ENCODE measurements around the gene GRK4.
A peak's percentile ranks its signal among the peaks of the same experiment; 100 is the strongest.

Gene GRK4

DNA sequence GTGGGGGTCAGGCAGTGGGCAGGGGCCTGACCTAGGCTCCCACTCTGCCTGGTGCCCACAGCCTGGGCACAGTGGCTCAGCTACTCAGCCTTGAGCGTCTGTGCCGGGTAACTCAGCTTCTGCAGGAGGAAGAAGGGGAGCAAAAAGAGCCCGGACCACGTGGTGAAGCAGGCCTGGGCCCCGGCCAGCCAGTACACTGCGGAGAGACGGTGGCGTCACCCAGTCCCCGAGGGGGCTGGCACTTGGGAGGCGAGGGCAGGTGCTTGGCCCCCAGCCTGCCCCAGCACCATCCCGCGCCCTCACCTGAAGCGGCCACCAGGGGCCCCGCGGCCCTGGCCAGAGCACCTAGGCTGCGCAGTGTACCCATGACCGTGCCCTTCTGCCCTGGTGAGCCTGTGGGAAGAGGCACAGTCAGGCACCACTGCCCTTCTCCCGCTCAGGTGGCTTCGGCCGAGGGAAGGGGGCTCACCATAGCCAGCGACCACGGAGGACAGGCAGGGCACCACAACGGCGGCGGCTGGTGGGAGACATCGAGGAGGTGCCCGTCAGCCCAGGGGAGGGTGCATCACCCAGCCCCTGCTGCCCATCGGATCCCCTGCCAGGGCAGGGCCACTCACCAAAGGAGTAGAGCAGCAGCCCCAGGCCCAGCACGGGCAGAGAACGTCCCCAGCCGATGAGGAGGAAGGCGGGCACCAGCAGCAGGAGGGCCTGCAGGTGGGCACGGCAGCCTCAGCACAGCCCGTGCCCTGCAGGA lies 32.4 kb upstream of the GRK4 start:
- H3K36me3 ChIP-seq (ENCODE audit: control insufficient read depth, insufficient read depth, low read length) = peaks cover 23% of the 10 kb centered on the region
- H3K27me3 ChIP-seq (ENCODE audit: control insufficient read depth, insufficient read depth, low read length, poor library complexity, severe bottlenecking) = no peaks in the 10 kb centered on the region
- WGBS, 2 experiments = 95% methylated on average over 34 of the region's 34 CpGs
- H3K27ac ChIP-seq (ENCODE audit: insufficient read depth, low read depth, low read length, poor library complexity, severe bottlenecking) = no peak overlapping the region
- H3K4me3 ChIP-seq (ENCODE audit: insufficient read depth, low read depth, low read length) = no peak overlapping the region
- peaks cover 16% of the 10 kb centered on the region for H3K4me1 ChIP-seq (ENCODE audit: control insufficient read depth, insufficient read depth, low read length)
- H3K9me3 ChIP-seq (ENCODE audit: control insufficient read depth, low read length) = no peaks in the 10 kb centered on the region

DNA sequence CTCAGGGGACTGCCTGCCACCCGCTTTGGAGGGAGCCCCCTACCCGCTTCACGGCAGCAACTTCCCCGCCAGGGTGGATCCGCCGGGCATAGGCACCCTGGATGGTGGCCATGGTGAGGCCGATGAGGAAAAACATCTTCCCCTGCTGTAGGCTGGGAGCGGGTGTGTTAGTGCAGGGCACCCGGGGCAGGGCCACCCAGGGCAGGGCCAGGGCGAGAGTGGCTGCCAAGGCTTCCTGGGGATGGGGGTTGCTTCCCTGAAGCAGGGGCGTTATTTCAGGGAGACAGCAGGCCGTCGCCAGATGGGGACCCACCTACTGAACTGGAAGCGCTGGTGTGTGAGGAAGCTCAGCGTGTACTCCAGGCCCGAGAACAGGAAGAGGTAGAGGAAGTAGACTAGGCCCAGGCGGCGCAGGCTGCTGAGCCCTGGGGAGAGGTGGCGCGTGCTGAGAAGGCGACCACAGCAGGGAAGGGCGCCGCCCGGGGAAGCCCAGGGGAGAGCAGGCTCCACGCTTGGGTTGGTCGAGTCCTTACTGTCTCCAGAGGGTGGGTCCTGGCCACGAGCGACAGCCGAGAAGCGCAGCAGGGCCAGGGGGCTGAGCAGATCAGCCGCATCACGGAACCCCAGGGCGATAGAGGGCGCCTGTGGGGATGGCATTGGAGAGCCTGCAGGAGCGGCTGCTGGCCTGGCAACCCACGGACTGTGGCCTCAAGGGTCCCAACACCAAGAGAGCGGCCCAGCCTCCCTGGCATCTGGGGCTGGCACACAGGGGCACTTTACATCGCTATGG lies 31.7 kb upstream of the GRK4 start:
- Histone ChIP-seq H3K36me3 (ENCODE audit: control insufficient read depth, insufficient read depth, low read length) (peaks cover 16% of the 10 kb centered on the region), H3K4me1 (ENCODE audit: control insufficient read depth, insufficient read depth, low read length) (peaks cover 19% of the 10 kb centered on the region), H3K27me3 (ENCODE audit: control insufficient read depth, insufficient read depth, low read length, poor library complexity, severe bottlenecking) (no peaks in the 10 kb centered on the region), H3K9me3 (ENCODE audit: control insufficient read depth, low read length) (no peaks in the 10 kb centered on the region), H3K27ac (ENCODE audit: insufficient read depth, low read depth, low read length, poor library complexity, severe bottlenecking) (no peak overlapping the region), H3K4me3 (ENCODE audit: insufficient read depth, low read depth, low read length) (no peak overlapping the region)
- WGBS, 2 experiments = 92 to 93% methylated on average over 38 of the region's 38 CpGs

GRCh38 chr4:2932321-2932950 lies 30.9 kb upstream of the GRK4 start:
- Histone ChIP-seq H3K9me3 (ENCODE audit: control insufficient read depth, low read length) (no peaks in the 10 kb centered on the region), H3K4me3 (ENCODE audit: insufficient read depth, low read depth, low read length) (no peak overlapping the region), H3K27ac (ENCODE audit: insufficient read depth, low read depth, low read length, poor library complexity, severe bottlenecking) (no peak overlapping the region), H3K27me3 (ENCODE audit: control insufficient read depth, insufficient read depth, low read length, poor library complexity, severe bottlenecking) (no peaks in the 10 kb centered on the region), H3K4me1 (ENCODE audit: control insufficient read depth, insufficient read depth, low read length) (peaks cover 19% of the 10 kb centered on the region), H3K36me3 (ENCODE audit: control insufficient read depth, insufficient read depth, low read length) (peaks cover 22% of the 10 kb centered on the region)
- WGBS, 2 experiments = 92 to 94% methylated on average over 18 of the region's 18 CpGs

DNA sequence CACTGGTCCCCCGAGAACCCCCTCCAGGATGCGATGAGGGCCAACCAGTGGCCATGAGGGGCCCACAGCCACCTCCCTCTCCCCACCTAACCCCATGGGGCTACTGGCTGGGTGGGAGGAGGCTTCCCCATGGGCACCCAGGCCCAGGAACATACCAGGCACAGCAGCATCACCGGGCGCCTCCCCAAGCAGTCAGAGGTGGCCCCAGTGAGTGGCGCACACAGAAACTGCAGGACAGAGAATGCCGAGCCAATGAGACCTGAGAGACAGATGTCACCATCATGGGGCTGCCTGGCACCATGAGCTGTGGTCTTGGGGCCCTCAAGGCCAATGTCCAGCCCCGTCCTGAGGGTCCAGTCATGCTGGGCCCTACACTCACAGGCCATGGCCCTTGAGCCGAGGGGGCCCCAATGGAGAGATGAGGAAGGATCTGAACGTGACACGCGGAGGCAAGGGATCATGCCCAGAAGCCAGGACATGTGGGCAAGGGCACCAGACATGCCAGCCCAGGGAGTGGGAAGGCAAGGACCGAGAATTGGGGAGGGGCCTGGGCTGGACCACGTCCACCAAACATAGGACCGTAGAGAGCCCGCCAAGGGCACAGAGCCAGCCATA lies 30.3 kb upstream of the GRK4 start:
- H3K27ac ChIP-seq (ENCODE audit: insufficient read depth, low read depth, low read length, poor library complexity, severe bottlenecking) = no peak overlapping the region

DNA sequence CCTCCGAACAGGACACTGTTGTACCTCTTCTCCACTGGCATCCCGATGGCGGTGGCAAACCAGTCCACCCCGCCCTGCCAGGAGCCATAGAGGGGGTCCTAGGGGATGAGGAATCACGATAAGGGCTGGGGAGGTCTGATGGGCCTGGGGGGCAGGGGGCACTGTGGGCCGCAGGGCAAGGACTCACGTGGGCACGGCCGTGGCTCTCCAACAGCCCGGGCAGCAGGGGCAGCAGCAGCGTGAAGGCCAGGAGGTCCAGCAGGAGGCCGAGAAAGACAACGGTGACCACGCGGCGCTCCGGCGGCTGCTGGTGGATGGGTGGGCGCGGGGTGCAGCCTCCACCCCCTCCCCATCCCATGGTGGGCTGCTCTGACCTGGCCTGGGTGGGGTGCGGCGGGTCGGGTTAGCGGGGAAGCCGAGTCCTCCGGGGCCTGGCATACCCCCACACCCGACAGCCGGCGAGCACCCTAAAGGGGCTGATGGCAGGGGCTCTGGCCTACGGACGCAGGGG lies 29.8 kb upstream of the GRK4 start:
- H3K4me3 ChIP-seq (ENCODE audit: insufficient read depth, low read depth, low read length) = peak overlapping the region; percentile 53
- no peaks in the 10 kb centered on the region for H3K27me3 ChIP-seq (ENCODE audit: control insufficient read depth, insufficient read depth, low read length, poor library complexity, severe bottlenecking)
- H3K36me3 ChIP-seq (ENCODE audit: control insufficient read depth, insufficient read depth, low read length) = peaks cover 15% of the 10 kb centered on the region
- 47 to 51% methylated on average over 31 of the region's 31 CpGs for WGBS, 2 experiments
- no peak overlapping the region for H3K27ac ChIP-seq (ENCODE audit: insufficient read depth, low read depth, low read length, poor library complexity, severe bottlenecking)
- peaks cover 19% of the 10 kb centered on the region for H3K4me1 ChIP-seq (ENCODE audit: control insufficient read depth, insufficient read depth, low read length)
- no peaks in the 10 kb centered on the region for H3K9me3 ChIP-seq (ENCODE audit: control insufficient read depth, low read length)

More for the DNA sequence above, 30.3 kb upstream of the GRK4 start:
- Histone ChIP-seq H3K4me1 (ENCODE audit: control insufficient read depth, insufficient read depth, low read length) (peaks cover 19% of the 10 kb centered on the region), H3K27me3 (ENCODE audit: control insufficient read depth, insufficient read depth, low read length, poor library complexity, severe bottlenecking) (no peaks in the 10 kb centered on the region), H3K36me3 (ENCODE audit: control insufficient read depth, insufficient read depth, low read length) (peaks cover 19% of the 10 kb centered on the region), H3K9me3 (ENCODE audit: control insufficient read depth, low read length) (no peaks in the 10 kb centered on the region), H3K4me3 (ENCODE audit: insufficient read depth, low read depth, low read length) (peak overlapping the region; percentile 53)
- WGBS, 2 experiments = 94% methylated on average over 15 of the region's 15 CpGs

DNA sequence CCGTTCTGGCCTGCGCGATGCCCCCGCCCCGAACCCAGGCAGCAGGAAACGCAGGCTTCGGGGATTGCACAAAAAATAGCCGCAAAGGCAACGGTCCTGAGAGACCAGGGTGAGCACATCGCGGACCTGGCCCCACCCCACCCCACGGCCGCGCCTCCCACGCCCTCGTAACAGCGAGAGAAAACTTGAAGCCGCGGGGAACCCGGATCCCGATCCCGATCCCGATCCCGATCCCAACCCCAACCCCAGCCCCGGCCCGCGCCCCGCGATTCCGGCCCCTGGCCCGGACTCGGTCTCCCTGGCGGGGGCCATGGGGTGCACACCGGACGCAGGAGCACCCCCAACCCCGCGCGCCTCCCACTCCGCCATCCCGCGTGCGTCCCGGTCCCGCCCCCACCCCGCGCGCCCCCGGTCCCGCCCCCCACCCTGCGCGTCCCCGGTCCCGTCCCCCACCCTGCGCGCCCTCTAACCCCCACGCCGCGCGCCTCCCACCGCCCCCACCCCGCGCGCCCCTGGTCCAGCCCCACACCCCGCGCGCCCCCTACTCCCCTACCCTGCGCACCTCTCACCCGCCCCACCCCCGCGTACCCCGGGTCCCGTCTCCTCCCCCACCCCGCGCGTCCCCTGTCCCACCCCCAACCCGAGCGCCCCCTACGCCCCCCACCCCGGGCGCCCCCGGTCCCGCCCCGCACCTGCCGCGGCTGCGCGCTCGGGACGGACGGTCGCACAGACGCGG lies 29.1 kb upstream of the GRK4 start:
- no peaks in the 10 kb centered on the region for H3K9me3 ChIP-seq (ENCODE audit: control insufficient read depth, low read length)
- H3K36me3 ChIP-seq (ENCODE audit: control insufficient read depth, insufficient read depth, low read length) = peaks cover 19% of the 10 kb centered on the region
- peak overlapping the region; percentile 97 for H3K4me3 ChIP-seq (ENCODE audit: insufficient read depth, low read depth, low read length)
- peaks cover 19% of the 10 kb centered on the region for H3K4me1 ChIP-seq (ENCODE audit: control insufficient read depth, insufficient read depth, low read length)
- WGBS, 2 experiments = 1% methylated on average over 59 to 68 of the region's 93 CpGs
- H3K27me3 ChIP-seq (ENCODE audit: control insufficient read depth, insufficient read depth, low read length, poor library complexity, severe bottlenecking) = no peaks in the 10 kb centered on the region
- no peak overlapping the region for H3K27ac ChIP-seq (ENCODE audit: insufficient read depth, low read depth, low read length, poor library complexity, severe bottlenecking)

DNA sequence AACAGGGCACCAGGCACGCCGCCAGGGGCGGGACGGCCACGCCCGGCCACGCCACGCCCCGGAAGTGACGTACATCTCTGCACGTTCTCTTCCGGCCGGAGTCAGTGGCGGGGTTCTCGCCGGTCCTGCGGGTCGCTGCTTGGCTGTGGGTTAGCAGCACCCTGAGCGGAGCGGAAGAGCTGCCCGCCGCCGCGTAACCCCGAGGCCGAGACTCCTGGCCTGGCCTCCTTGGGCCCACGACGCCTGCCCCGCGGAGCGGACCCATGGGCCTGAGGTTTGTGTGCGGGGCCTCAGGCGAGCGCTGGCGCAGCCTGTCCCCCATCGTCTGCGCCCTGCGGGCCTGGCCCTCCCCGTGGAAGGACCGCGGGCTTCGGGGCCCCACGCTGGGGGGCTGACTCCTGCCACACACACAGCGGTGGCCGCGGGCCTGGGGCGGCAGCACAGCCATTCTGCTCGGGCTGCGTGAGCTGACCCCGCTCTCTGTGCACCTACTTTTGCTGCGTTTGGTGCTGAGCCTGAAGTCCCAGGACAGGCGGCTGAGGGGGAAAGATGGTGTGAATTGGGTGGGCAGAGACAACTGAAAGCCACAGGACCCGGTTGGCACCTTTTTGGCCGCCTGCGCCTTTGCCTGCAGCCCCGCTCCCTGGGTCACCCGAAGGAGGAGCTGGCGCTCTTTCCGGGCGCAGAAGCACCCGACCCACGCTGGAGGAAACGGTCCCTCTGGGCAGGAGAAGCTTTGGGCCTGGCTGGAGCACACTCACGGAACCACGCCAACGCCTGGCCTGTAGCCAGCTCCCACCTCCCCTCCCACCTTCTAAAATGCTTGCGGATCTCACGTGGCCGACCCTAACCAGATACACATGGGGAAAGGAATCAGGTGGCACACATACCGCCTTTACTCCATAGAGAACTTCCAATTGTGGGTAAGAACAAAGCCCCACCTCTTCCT lies 28.3 kb upstream of the GRK4 start:
- Histone ChIP-seq H3K27ac (ENCODE audit: insufficient read depth, low read depth, low read length, poor library complexity, severe bottlenecking) (no peak overlapping the region), H3K4me3 (ENCODE audit: insufficient read depth, low read depth, low read length) (peak overlapping the region; percentile 97), H3K9me3 (ENCODE audit: control insufficient read depth, low read length) (no peaks in the 10 kb centered on the region), H3K4me1 (ENCODE audit: control insufficient read depth, insufficient read depth, low read length) (peaks cover 19% of the 10 kb centered on the region), H3K36me3 (ENCODE audit: control insufficient read depth, insufficient read depth, low read length) (peaks cover 27% of the 10 kb centered on the region), H3K27me3 (ENCODE audit: control insufficient read depth, insufficient read depth, low read length, poor library complexity, severe bottlenecking) (no peaks in the 10 kb centered on the region)
- WGBS, 2 experiments = 1 to 2% methylated on average over 70 of the region's 70 CpGs

DNA sequence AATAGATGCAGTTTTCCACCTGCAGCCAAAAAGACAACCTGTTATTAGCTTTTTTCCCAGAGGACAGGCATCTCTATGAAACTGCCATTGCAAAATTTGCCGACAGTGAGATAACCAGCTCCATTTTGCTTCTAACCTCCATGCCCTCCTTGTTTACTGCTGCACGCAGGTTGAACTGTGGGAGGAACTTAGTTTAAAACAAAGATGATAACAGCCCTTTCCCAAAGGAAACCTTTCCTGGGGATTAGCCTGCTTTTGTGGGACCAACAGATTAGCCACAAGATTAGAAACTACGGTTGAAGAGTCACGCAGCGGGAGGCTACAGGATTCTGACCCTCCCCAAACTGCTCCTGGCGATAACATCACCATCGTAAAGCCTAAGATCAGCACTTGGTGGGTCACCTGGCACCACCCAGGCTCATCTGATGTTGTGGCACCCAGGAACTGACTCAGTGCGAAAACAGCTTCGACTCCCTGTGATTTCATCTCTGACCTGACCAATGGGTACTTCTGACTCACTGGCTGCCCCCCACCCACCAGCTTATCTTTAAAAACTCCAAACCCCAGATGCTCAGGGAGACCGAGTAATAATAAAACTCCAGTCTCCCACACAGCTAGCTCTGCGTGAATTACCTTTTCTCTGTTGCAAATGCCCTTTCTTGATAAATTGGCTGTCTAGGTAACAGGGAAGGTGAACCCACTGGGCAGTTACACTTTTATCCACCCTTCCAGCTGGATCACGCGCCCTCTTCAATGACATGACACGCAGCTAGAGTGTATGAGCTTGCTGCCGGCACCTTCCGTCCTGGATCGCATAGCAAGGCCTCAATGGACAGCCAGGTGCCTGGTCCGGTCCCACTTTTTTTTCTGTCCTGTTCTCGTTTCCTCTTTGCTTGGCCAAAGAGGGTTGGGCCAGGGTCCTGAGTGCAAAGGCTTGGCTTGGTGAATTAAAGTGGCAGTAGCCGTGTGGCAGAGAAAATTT lies 27.3 kb upstream of the GRK4 start:
- Histone ChIP-seq H3K36me3 (ENCODE audit: control insufficient read depth, insufficient read depth, low read length) (peaks cover 33% of the 10 kb centered on the region), H3K9me3 (ENCODE audit: control insufficient read depth, low read length) (no peaks in the 10 kb centered on the region), H3K4me3 (ENCODE audit: insufficient read depth, low read depth, low read length) (peak overlapping the region; percentile 97), H3K27me3 (ENCODE audit: control insufficient read depth, insufficient read depth, low read length, poor library complexity, severe bottlenecking) (no peaks in the 10 kb centered on the region), H3K27ac (ENCODE audit: insufficient read depth, low read depth, low read length, poor library complexity, severe bottlenecking) (no peak overlapping the region), H3K4me1 (ENCODE audit: control insufficient read depth, insufficient read depth, low read length) (peaks cover 19% of the 10 kb centered on the region)
- WGBS, 2 experiments = 88% methylated on average over 20 of the region's 20 CpGs

Measured in ectodermal cell (in vitro differentiated cells).